ENCODE measurements around the gene MYLK4.

- TF ChIP-seq CTCF (IDR thresholded peaks at IDR 0.05), result no peak
- no peak for TF ChIP-seq POLR2A (IDR thresholded peaks at IDR 0.05)
These were observed 40.3 kb downstream of the MYLK4 start for GRCh38 chr6:2710412-2710811.
